HEK293T (cell line): Measurements from ENCODE around the gene MUC21.
"Not testable (repeated sequence)": the region's sequence is repeated elsewhere in the genome, so short reads cannot be mapped to it uniquely, and the experiment has no call there.

Source experiments
- CTCF ChIA-PET: fragments of 350-600 bp; formaldehyde crosslinking; extraction: SDS; loops from one replicate; lab custom pipeline; 2021; ENCODE audit warnings: antibody characterized with exemption, inconsistent platforms; lab: Yijun Ruan, JAX
- POLR2A ChIA-PET: fragments of 350-600 bp; formaldehyde crosslinking; extraction: SDS; loops from one replicate; lab custom pipeline; 2020; ENCODE audit warnings: antibody characterized with exemption, inconsistent platforms; lab: Yijun Ruan, JAX
- DNase-seq: peaks from one replicate; pipeline ENCODE4 v3.0.0; 2012; ENCODE audit warnings: mixed read lengths; ENCODE audit errors: extremely low spot score
- ARNT ChIP-seq: fragments of 450-650 bp; IDR thresholded peaks from 2 replicates; pipeline ENCODE4 v1.6.1; 2017; ENCODE audit warnings: mild to moderate bottlenecking
- BHLHE40 ChIP-seq: fragments of 450-650 bp; IDR thresholded peaks from 2 replicates; pipeline ENCODE4 v1.6.1; 2016; ENCODE audit warnings: mild to moderate bottlenecking, moderate library complexity, borderline replicate concordance
- CTBP1 ChIP-seq: fragments of 450-650 bp; IDR thresholded peaks from 2 replicates; pipeline ENCODE4 v1.6.1; 2016; ENCODE audit warnings: borderline replicate concordance
- ELF4 ChIP-seq: fragments of 450-650 bp; IDR thresholded peaks from 2 replicates; pipeline ENCODE4 v1.6.1; 2017; ENCODE audit warnings: antibody characterized with exemption
- FOXA1 ChIP-seq: fragments of 450-650 bp; IDR thresholded peaks from 2 replicates; pipeline ENCODE4 v1.6.1; 2016; ENCODE audit warnings: mild to moderate bottlenecking
- FOXK2 ChIP-seq: fragments of 450-650 bp; IDR thresholded peaks from 2 replicates; pipeline ENCODE4 v1.6.1; 2016; ENCODE audit warnings: mild to moderate bottlenecking
- FOXM1 ChIP-seq: fragments of 450-650 bp; IDR thresholded peaks from 2 replicates; pipeline ENCODE4 v1.6.1; 2017; ENCODE audit warnings: mild to moderate bottlenecking, borderline replicate concordance
- HDGF ChIP-seq: fragments of 450-650 bp; IDR thresholded peaks from 2 replicates; pipeline ENCODE4 v1.6.1; 2017; ENCODE audit warnings: antibody characterized with exemption, borderline replicate concordance
- L3MBTL2 ChIP-seq: fragments of 450-650 bp; conservative IDR thresholded peaks from 2 replicates; pipeline ENCODE4 v1.6.1; 2016; ENCODE audit warnings: mild to moderate bottlenecking
- LEF1 ChIP-seq: fragments of 450-650 bp; IDR thresholded peaks from 2 replicates; pipeline ENCODE4 v1.6.1; 2017; ENCODE audit warnings: mild to moderate bottlenecking, borderline replicate concordance
- NFRKB ChIP-seq: fragments of 450-650 bp; IDR thresholded peaks from 2 replicates; pipeline ENCODE4 v1.6.1; 2016; ENCODE audit warnings: mild to moderate bottlenecking, moderate library complexity
- PKNOX1 ChIP-seq: fragments of 450-650 bp; IDR thresholded peaks from 2 replicates; pipeline ENCODE4 v1.6.1; 2016
- SP1 ChIP-seq: fragments of 450-650 bp; IDR thresholded peaks from 2 replicates; pipeline ENCODE4 v1.6.1; 2017
- SUZ12 ChIP-seq: fragments of 450-650 bp; IDR thresholded peaks from 2 replicates; pipeline ENCODE4 v1.6.1; 2016; ENCODE audit warnings: mild to moderate bottlenecking
- TARDBP ChIP-seq: fragments of 450-650 bp; IDR thresholded peaks from 2 replicates; pipeline ENCODE4 v1.6.1; 2016
- ZNF384 ChIP-seq: fragments of 450-650 bp; IDR thresholded peaks from 2 replicates; pipeline ENCODE4 v1.6.1; 2016

Gene MUC21

GRCh38 chr6:31009731-31010130, 26.2 kb downstream of the MUC21 start:
- no peak for DNase-seq
- TF ChIP-seq FOXA1 (no peak), HDGF (no peak), NFRKB (no peak), LEF1 (no peak), ZNF384 (no peak), ELF4 (no peak), TARDBP (no peak), L3MBTL2 (no peak), SUZ12 (no peak), ARNT (no peak), PKNOX1 (no peak), SP1 (no peak), CTBP1 (no peak), FOXM1 (no peak), BHLHE40 (no peak), FOXK2 (no peak)
- POLR2A ChIA-PET = no interaction called here
- CTCF ChIA-PET = no interaction called here

- ChIA-PET CTCF (no interaction called here), POLR2A (no interaction called here)
- TF ChIP-seq L3MBTL2 (no peak), ARNT (no peak)
- DNase-seq = no peak
Observed at GRCh38 chr6:31010393-31011060, 27.0 kb downstream of the MUC21 start, which contains the start of gene MUC22. TSS of gene MUC22 (plus strand) at chr6:31010474. CDS start at chr6:31010707, 233 bp downstream.

GRCh38 chr6:31011153-31011552, 27.6 kb downstream of the MUC21 start:
- DNase-seq = no peak
- POLR2A ChIA-PET = no interaction called here
- CTCF ChIA-PET = no interaction called here
- TF ChIP-seq FOXA1 (no peak), FOXM1 (no peak), SP1 (no peak), ARNT (no peak), CTBP1 (no peak), SUZ12 (no peak)

GRCh38 chr6:31016659-31017299, 33.3 kb downstream of the MUC21 start:
- no peak for DNase-seq
- ChIA-PET POLR2A (no interaction called here), CTCF (interaction anchor here (0.6 kb wide), 1 partner anchor 109 kb away, joined by 3 read pairs; no protein-coding TSS in a partner anchor)
- no peak for TF ChIP-seq BHLHE40
- TF ChIP-seq L3MBTL2 = no peak
- TF ChIP-seq ZNF384 = no peak
- no peak for TF ChIP-seq ARNT
- no peak for TF ChIP-seq FOXM1
- no peak for TF ChIP-seq FOXA1
- no peak for TF ChIP-seq TARDBP
- TF ChIP-seq FOXK2 = no peak
- no peak for TF ChIP-seq SUZ12
- TF ChIP-seq PKNOX1 = no peak
- TF ChIP-seq SP1 = no peak
- no peak for TF ChIP-seq NFRKB
- TF ChIP-seq CTBP1 = no peak
- no peak for TF ChIP-seq LEF1
- no peak for TF ChIP-seq ELF4
- TF ChIP-seq HDGF = no peak

- POLR2A ChIA-PET, DNase-seq: not testable (repeated sequence)
- CTCF ChIA-PET = interaction anchor here (0.6 kb wide), 1 partner anchor 110 kb away, joined by 3 read pairs; no protein-coding TSS in a partner anchor
Observed at GRCh38 chr6:31017436-31017835, 33.9 kb downstream of the MUC21 start.

GRCh38 chr6:31020057-31020456, 36.5 kb downstream of the MUC21 start:
- no peak for TF ChIP-seq FOXK2
- no peak for TF ChIP-seq SP1
- no peak for TF ChIP-seq ZNF384
- TF ChIP-seq BHLHE40 = no peak
- TF ChIP-seq TARDBP = no peak
- no peak for TF ChIP-seq FOXM1
- no peak for TF ChIP-seq NFRKB
- no peak for TF ChIP-seq CTBP1
- no peak for TF ChIP-seq PKNOX1
- TF ChIP-seq SUZ12 = no peak
- no peak for TF ChIP-seq L3MBTL2
- TF ChIP-seq FOXA1 = no peak
- no peak for TF ChIP-seq ARNT
- TF ChIP-seq ELF4 = no peak
- no peak for TF ChIP-seq LEF1
- TF ChIP-seq HDGF = no peak
- ChIA-PET POLR2A (no interaction called here), CTCF (no interaction called here)
- DNase-seq = no peak

- POLR2A ChIA-PET, CTCF ChIA-PET, DNase-seq: not testable (repeated sequence)
Observed at GRCh38 chr6:31020631-31021255, 37.2 kb downstream of the MUC21 start.

GRCh38 chr6:31021705-31022531, 38.4 kb downstream of the MUC21 start:
- POLR2A ChIA-PET, DNase-seq: not testable (repeated sequence)
- CTCF ChIA-PET = interaction anchor here (0.6 kb wide), 1 partner anchor 376 kb away, joined by 4 read pairs; no protein-coding TSS in a partner anchor
